SK-N-SH (cell line): ENCODE data around the gene ZNF415. TPM values are rescaled to one million over a fixed set of nuclear protein-coding genes. Genes with fewer than 3 reads are reported as not detected.

Experiments used
- CTCF ChIA-PET: fragments of 300-600, 350-600 bp; formaldehyde crosslinking; extraction: SDS; loops from one replicate; lab custom pipeline; 2021; lab: Yijun Ruan, JAX
- POLR2A ChIA-PET: fragments of 350-600 bp; sonication (Branson Sonifier 250); formaldehyde crosslinking; extraction: SDS; loops from one replicate; lab custom pipeline; 2020; ENCODE audit warnings: antibody characterized with exemption, inconsistent platforms; lab: Yijun Ruan, JAX
- DNase-seq: peaks from one replicate; pipeline ENCODE4 v3.0.0; 2012
- H2AFZ ChIP-seq: fragments of 200-600 bp; sonication (generic); 2 replicates; pipeline ENCODE4 v1.8.1; 2016; ENCODE audit warnings: antibody characterized with exemption, mild to moderate bottlenecking, low read depth
- H3F3A ChIP-seq: fragments of 200-600 bp; sonication (generic); replicated peaks from 2 replicates; pipeline ENCODE3; 2016; ENCODE audit warnings: antibody characterized with exemption, mild to moderate bottlenecking; ENCODE audit not compliant: insufficient read depth
- H3K27ac ChIP-seq, 2 experiments: fragments of 200-500 bp in 1 of 2; fragments of 200-600 bp in 1 of 2; sonication (Bioruptor generic) in 1 of 2; sonication (generic), shearing (Covaris generic) in 1 of 2; 2 replicates each; pipeline versions ENCODE4 v1.5.1 to v1.6.1; 2014 to 2016; ENCODE audit warnings: low read depth in 2 of 2, inconsistent platforms in 1 of 2, low read length in 1 of 2, mild to moderate bottlenecking in 1 of 2, mixed read lengths in 1 of 2
- H3K27me3 ChIP-seq: fragments of 200-600 bp; sonication (generic), shearing (Covaris generic); 2 replicates; pipeline ENCODE4 v1.6.1; 2016; ENCODE audit warnings: mixed run types; ENCODE audit not compliant: insufficient read depth
- H3K36me3 ChIP-seq, 2 experiments: fragments of 200-500 bp in 1 of 2; fragments of 200-600 bp in 1 of 2; sonication (Bioruptor generic) in 1 of 2; sonication (generic) in 1 of 2; replicated peaks in 1 of 2; 2 replicates each; pipeline versions ENCODE3 to v1.5.1; 2014 to 2016; ENCODE audit warnings: low read length in 1 of 2, mild to moderate bottlenecking in 1 of 2; ENCODE audit not compliant: insufficient read depth in 2 of 2, control insufficient read depth in 1 of 2
- H3K4me1 ChIP-seq, 2 experiments: fragments of 200-500 bp in 1 of 2; fragments of 200-600 bp in 1 of 2; sonication (Bioruptor generic) in 1 of 2; sonication (generic), shearing (Covaris generic) in 1 of 2; 2 replicates each; pipeline versions ENCODE4 v1.5.1 to v1.6.1; 2014 to 2016; ENCODE audit warnings: low read depth in 1 of 2, low read length in 1 of 2, mixed run types in 1 of 2; ENCODE audit not compliant: insufficient read depth in 2 of 2, control insufficient read depth in 1 of 2
- H3K4me2 ChIP-seq: fragments of 200-600 bp; sonication (generic), shearing (Covaris generic); 2 replicates; pipeline ENCODE4 v1.6.1; 2017; ENCODE audit warnings: mixed run types
- H3K4me3 ChIP-seq, 2 experiments: fragments of 200-500 bp in 1 of 2; fragments of 200-600 bp in 1 of 2; sonication (Bioruptor generic) in 1 of 2; sonication (generic), shearing (Covaris generic) in 1 of 2; 2 replicates each; pipeline versions ENCODE4 v1.5.1 to v1.8.1; 2014 to 2016; ENCODE audit warnings: low read depth in 2 of 2, inconsistent platforms in 1 of 2, low read length in 1 of 2, mild to moderate bottlenecking in 1 of 2, mixed read lengths in 1 of 2, moderate library complexity in 1 of 2
- H3K79me2 ChIP-seq: fragments of 200-600 bp; sonication (generic); 2 replicates; pipeline ENCODE4 v1.8.1; 2017; ENCODE audit warnings: mild to moderate bottlenecking; ENCODE audit not compliant: insufficient read depth
- H3K9ac ChIP-seq: fragments of 200-600 bp; sonication (generic); 2 replicates; pipeline ENCODE4 v1.6.1; 2017; ENCODE audit warnings: mixed run types
- H3K9me2 ChIP-seq: fragments of 200-600 bp; sonication (generic); 2 replicates; pipeline ENCODE4 v1.6.1; 2017; ENCODE audit warnings: mixed run types
- H3K9me3 ChIP-seq: fragments of 200-600 bp; sonication (generic); 2 replicates; pipeline ENCODE4 v1.6.1; 2017; ENCODE audit warnings: mixed run types, mild to moderate bottlenecking, moderate library complexity
- H4K20me1 ChIP-seq: fragments of 200-600 bp; sonication (generic); 2 replicates; pipeline ENCODE4 v1.6.1; 2017; ENCODE audit warnings: mild to moderate bottlenecking, mixed run types; ENCODE audit not compliant: insufficient read depth
- CTCF ChIP-seq: fragments of 200-600 bp; sonication (generic); IDR thresholded peaks from 2 replicates; pipeline ENCODE4 v1.6.1; 2017; ENCODE audit warnings: antibody characterized with exemption, mild to moderate bottlenecking, moderate library complexity
- ELF1 ChIP-seq: IDR thresholded peaks from 2 replicates; pipeline ENCODE4 v1.4.0; 2012
- EP300 ChIP-seq, 2 experiments: IDR thresholded peaks; 2 replicates each; pipeline versions ENCODE4 v1.4.0 to v1.6.1; 2012; ENCODE audit warnings: borderline replicate concordance in 1 of 2, low read depth in 1 of 2, low read length in 1 of 2
- EZH2phosphoT487 ChIP-seq: fragments of 200-600 bp; sonication (generic); IDR thresholded peaks from 2 replicates; pipeline ENCODE4 v1.6.1; 2017; ENCODE audit warnings: low read depth, mixed run types, mild to moderate bottlenecking, antibody characterized with exemption, moderate library complexity, borderline replicate concordance
- FOXM1 ChIP-seq: IDR thresholded peaks from 2 replicates; pipeline ENCODE4 v1.4.0; 2012; ENCODE audit warnings: low read depth, mild to moderate bottlenecking
- GABPA ChIP-seq: IDR thresholded peaks from 2 replicates; pipeline ENCODE4 v1.4.0; 2012; ENCODE audit warnings: low read depth, mild to moderate bottlenecking
- IRF3 ChIP-seq: fragments of 150-350 bp; IDR thresholded peaks from 2 replicates; pipeline ENCODE4 v1.6.1; 2016; ENCODE audit warnings: mild to moderate bottlenecking, low read depth, low read length
- NRF1 ChIP-seq: IDR thresholded peaks from 2 replicates; pipeline ENCODE4 v1.6.1; 2012; ENCODE audit warnings: low read depth, mild to moderate bottlenecking, low read length
- RAD21 ChIP-seq: IDR thresholded peaks from 2 replicates; pipeline ENCODE4 v1.6.1; 2012; ENCODE audit warnings: mild to moderate bottlenecking, low read length
- RFX5 ChIP-seq: IDR thresholded peaks from 2 replicates; pipeline ENCODE4 v1.6.1; 2012; ENCODE audit warnings: mild to moderate bottlenecking, improper control_type of control experiment, low read length
- SIN3A ChIP-seq: IDR thresholded peaks from 2 replicates; pipeline ENCODE4 v1.6.1; 2012; ENCODE audit warnings: low read depth, mild to moderate bottlenecking, low read length, moderate library complexity, borderline replicate concordance
- TAF1 ChIP-seq: IDR thresholded peaks from 2 replicates; pipeline ENCODE4 v1.6.1; 2012; ENCODE audit warnings: low read depth, mild to moderate bottlenecking, low read length, moderate library complexity, borderline replicate concordance
- YY1 ChIP-seq: IDR thresholded peaks from 2 replicates; pipeline ENCODE4 v1.4.0; 2012; ENCODE audit warnings: low read depth, mild to moderate bottlenecking
- WGBS: methylation state at CpG from one replicate; pipeline ENCODE4 v1.1.6; 2017; ENCODE audit warnings: low lambda C conversion rate; 5-methylcytosine and 5-hydroxymethylcytosine counted together
- polyA plus RNA-seq, 3 experiments: library from polyadenylated mRNA; depleted of rRNA; stranded (reverse); fragments of >200 nt; gene quantifications; 2 replicates each; pipeline ENCODE4 v1.2.3, GENCODE V29; 2012
- TF ChIP-seq, protein P1 (sequence below): IDR thresholded peaks from 2 replicates; pipeline ENCODE4 v1.6.1; 2012; ENCODE audit warnings: mild to moderate bottlenecking, low read depth, low read length, moderate library complexity

Gene ZNF415
- polyA plus RNA-seq, 1 of the 3 experiments (the other 2 are of a cell fraction), result 1.6 TPM

GRCh38 chr19:53131085-53131590 is 1.6 kb downstream of the ZNF415 start:
- H3K4me1 ChIP-seq, result peaks cover 0 to 5% of the 10 kb centered on the region in 2 experiments; a peak in 1 of 4 replicates
- no peaks in the 10 kb centered on the region for H3K27me3 ChIP-seq
- no peak overlapping the region for H2AFZ ChIP-seq
- no peak for DNase-seq
- no peak overlapping the region for H3K9ac ChIP-seq
- no peaks in the 10 kb centered on the region for H3K36me3 ChIP-seq
- H3K27ac ChIP-seq, result no peak overlapping the region
- H3K9me3 ChIP-seq, result no peaks in the 10 kb centered on the region; the same call in 1 of the 2 replicates
- H3K4me2 ChIP-seq, result no peak overlapping the region
- 90% methylated on average over 3 of the region's 4 CpGs for WGBS
- POLR2A ChIA-PET, result no interaction called here
- TF ChIP-seq FOXM1 (no peak), RFX5 (no peak), NRF1 (no peak), EP300 (IDR thresholded peaks at IDR 0.05; ENCODE audit: borderline replicate concordance in 1 of 2, low read depth in 1 of 2, low read length in 1 of 2) (no peak), ELF1 (no peak), EZH2phosphoT487 (no peak), IRF3 (no peak), CTCF (no peak), TAF1 (no peak), GABPA (no peak), SIN3A (no peak), RAD21 (no peak), YY1 (no peak)
- TF ChIP-seq, protein P1, sequence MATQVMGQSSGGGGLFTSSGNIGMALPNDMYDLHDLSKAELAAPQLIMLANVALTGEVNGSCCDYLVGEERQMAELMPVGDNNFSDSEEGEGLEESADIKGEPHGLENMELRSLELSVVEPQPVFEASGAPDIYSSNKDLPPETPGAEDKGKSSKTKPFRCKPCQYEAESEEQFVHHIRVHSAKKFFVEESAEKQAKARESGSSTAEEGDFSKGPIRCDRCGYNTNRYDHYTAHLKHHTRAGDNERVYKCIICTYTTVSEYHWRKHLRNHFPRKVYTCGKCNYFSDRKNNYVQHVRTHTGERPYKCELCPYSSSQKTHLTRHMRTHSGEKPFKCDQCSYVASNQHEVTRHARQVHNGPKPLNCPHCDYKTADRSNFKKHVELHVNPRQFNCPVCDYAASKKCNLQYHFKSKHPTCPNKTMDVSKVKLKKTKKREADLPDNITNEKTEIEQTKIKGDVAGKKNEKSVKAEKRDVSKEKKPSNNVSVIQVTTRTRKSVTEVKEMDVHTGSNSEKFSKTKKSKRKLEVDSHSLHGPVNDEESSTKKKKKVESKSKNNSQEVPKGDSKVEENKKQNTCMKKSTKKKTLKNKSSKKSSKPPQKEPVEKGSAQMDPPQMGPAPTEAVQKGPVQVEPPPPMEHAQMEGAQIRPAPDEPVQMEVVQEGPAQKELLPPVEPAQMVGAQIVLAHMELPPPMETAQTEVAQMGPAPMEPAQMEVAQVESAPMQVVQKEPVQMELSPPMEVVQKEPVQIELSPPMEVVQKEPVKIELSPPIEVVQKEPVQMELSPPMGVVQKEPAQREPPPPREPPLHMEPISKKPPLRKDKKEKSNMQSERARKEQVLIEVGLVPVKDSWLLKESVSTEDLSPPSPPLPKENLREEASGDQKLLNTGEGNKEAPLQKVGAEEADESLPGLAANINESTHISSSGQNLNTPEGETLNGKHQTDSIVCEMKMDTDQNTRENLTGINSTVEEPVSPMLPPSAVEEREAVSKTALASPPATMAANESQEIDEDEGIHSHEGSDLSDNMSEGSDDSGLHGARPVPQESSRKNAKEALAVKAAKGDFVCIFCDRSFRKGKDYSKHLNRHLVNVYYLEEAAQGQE, result no peak
- no peaks in the 10 kb centered on the region for H3K9me2 ChIP-seq
- no peaks in the 10 kb centered on the region for H3F3A ChIP-seq
- no peaks in the 10 kb centered on the region for H3K79me2 ChIP-seq
- no peaks in the 10 kb centered on the region for H4K20me1 ChIP-seq
- H3K4me3 ChIP-seq, result no peak overlapping the region
- CTCF ChIA-PET, result no interaction called here
